PC-3 (cell line): Measurements from ENCODE around the gene OASL. TPM values are rescaled to one million over a fixed set of nuclear protein-coding genes. Genes with fewer than 3 reads are reported as not detected.
A peak's percentile ranks its signal among the peaks of the same experiment; 100 is the strongest.

Source experiments
- ATAC-seq: fragments of 200-7000 bp; cut with Tn5 transposase; 2 replicates; pipeline ENCODE4 v1.9.1; 2020; ENCODE audit warnings: mild to moderate bottlenecking, moderate library complexity
- BruUV-seq: library from RNA; stranded (reverse); fragments of 400-500 nt; replicated peaks from 2 replicates; lab custom pipeline; 2021; lab: Mats Ljungman, UMichigan
- CTCF ChIA-PET: fragments of 300-600 bp; sonication (Branson Sonifier 250); formaldehyde crosslinking; loops from one replicate; lab custom pipeline; 2022; ENCODE audit warnings: antibody characterized with exemption; lab: Charles Lee
- POLR2A ChIA-PET: fragments of 300-600 bp; sonication (Branson Sonifier 250); formaldehyde crosslinking; loops from one replicate; lab custom pipeline; 2022; ENCODE audit warnings: antibody characterized with exemption; ENCODE audit not compliant: unreplicated experiment; lab: Charles Lee
- DNase-seq: peaks from one replicate; pipeline ENCODE4 v3.0.0-alpha.2; 2015
- H2AFZ ChIP-seq: fragments of 300-600 bp; sonication (generic); 2 replicates; pipeline ENCODE4 v1.6.0; 2016; ENCODE audit warnings: antibody characterized with exemption, low read length
- H3F3A ChIP-seq: fragments of 300-600 bp; sonication (generic); one replicate; pipeline ENCODE4 v1.6.0; 2017; ENCODE audit warnings: antibody characterized with exemption, low read length, control low read depth, mild to moderate bottlenecking; ENCODE audit not compliant: unreplicated experiment
- H3K27ac ChIP-seq: fragments of 300-600 bp; sonication (generic); 2 replicates; pipeline ENCODE4 v1.5.1; 2016; ENCODE audit warnings: mild to moderate bottlenecking, low read length
- H3K27me3 ChIP-seq: fragments of 300-600 bp; sonication (generic); 2 replicates; pipeline ENCODE4 v1.6.1; 2016; ENCODE audit warnings: low read length, mixed read lengths
- H3K36me3 ChIP-seq: fragments of 300-600 bp; sonication (generic); 2 replicates; pipeline ENCODE4 v1.6.1; 2016; ENCODE audit warnings: low read depth, mixed run types, low read length, mixed read lengths
- H3K4me1 ChIP-seq: fragments of 300-600 bp; sonication (generic); 2 replicates; pipeline ENCODE4 v1.5.1; 2016; ENCODE audit warnings: low read length; ENCODE audit not compliant: insufficient read depth
- H3K4me2 ChIP-seq: fragments of 300-600 bp; sonication (generic); 2 replicates; pipeline ENCODE4 v1.6.0; 2016; ENCODE audit warnings: low read length
- H3K4me3 ChIP-seq: fragments of 300-600 bp; sonication (generic); 2 replicates; pipeline ENCODE4 v1.5.1; 2016; ENCODE audit warnings: mild to moderate bottlenecking, low read length, mixed read lengths
- H3K79me2 ChIP-seq: fragments of 300-600 bp; sonication (generic); 2 replicates; pipeline ENCODE4 v1.6.1; 2017; ENCODE audit warnings: low read length, mixed read lengths
- H3K9ac ChIP-seq: fragments of 300-600 bp; sonication (generic); 2 replicates; pipeline ENCODE4 v1.6.0; 2016; ENCODE audit warnings: mild to moderate bottlenecking, low read length
- H3K9me2 ChIP-seq: fragments of 300-600 bp; sonication (generic); replicated peaks from 2 replicates; pipeline ENCODE4 v1.6.1; 2016; ENCODE audit warnings: mixed run types, low read length, mixed read lengths
- H3K9me3 ChIP-seq: fragments of 300-600 bp; sonication (generic); 2 replicates; pipeline ENCODE4 v1.6.1; 2016; ENCODE audit warnings: low read length, mixed read lengths
- H4K20me1 ChIP-seq: fragments of 300-600 bp; sonication (generic); 2 replicates; pipeline ENCODE4 v1.6.1; 2016; ENCODE audit warnings: low read length, mixed read lengths
- EZH2 ChIP-seq: fragments of 300-600 bp; sonication (generic); IDR thresholded peaks from one replicate; pipeline ENCODE4 v1.6.1; 2017; ENCODE audit warnings: antibody characterized with exemption, mild to moderate bottlenecking, low read length; ENCODE audit not compliant: unreplicated experiment
- EZH2phosphoT487 ChIP-seq: fragments of 300-600 bp; sonication (generic); IDR thresholded peaks from 2 replicates; pipeline ENCODE4 v1.6.1; 2018; ENCODE audit warnings: mild to moderate bottlenecking, antibody characterized with exemption, low read length, borderline replicate concordance
- intact Hi-C: fragments of 100-400 bp; cut with micrococcal nuclease; formaldehyde crosslinking; loops from 2 replicates; pipeline ENCODE4 v1.9.0; 2023
- total RNA-seq: library from RNA; depleted of rRNA; stranded (reverse); fragments of >200 nt; gene quantifications from 2 replicates; pipeline ENCODE4 v1.2.3, GENCODE V29; 2014
- TF ChIP-seq, protein P1 (sequence below): fragments of 300-600 bp; sonication (generic); conservative IDR thresholded peaks from 2 replicates; pipeline ENCODE4 v1.5.1; 2017; ENCODE audit warnings: antibody characterized with exemption, low read depth, mild to moderate bottlenecking, low read length

The OASL gene
- total RNA-seq, 1 experiment from 2014 or later, result 7.6 TPM

- Histone ChIP-seq H3K4me2 (no peak overlapping the region), H2AFZ (no peak overlapping the region), H3K4me1 (no peaks in the 10 kb centered on the region), H3K27me3 (no peaks in the 10 kb centered on the region), H4K20me1 (no peaks in the 10 kb centered on the region), H3K4me3 (no peak overlapping the region), H3K9ac (no peak overlapping the region), H3K79me2 (no peaks in the 10 kb centered on the region), H3F3A (no peaks in the 10 kb centered on the region), H3K9me2 (no peaks in the 10 kb centered on the region), H3K9me3 (no peaks in the 10 kb centered on the region), H3K27ac (no peak overlapping the region), H3K36me3 (peaks cover 38% of the 10 kb centered on the region)
- DNase-seq (peak; percentile 72), ATAC-seq (peak; percentile 66)
- BruUV-seq, result no TSS peak
- ChIA-PET POLR2A (no interaction called here), CTCF (interaction anchor here (0.5 to 1.1 kb wide), 9 partner anchors 9 to 158 kb away, joined by 3 to 12 read pairs (median 3); no protein-coding TSS in a partner anchor)
- no peak for TF ChIP-seq EZH2phosphoT487
- TF ChIP-seq, protein P1, sequence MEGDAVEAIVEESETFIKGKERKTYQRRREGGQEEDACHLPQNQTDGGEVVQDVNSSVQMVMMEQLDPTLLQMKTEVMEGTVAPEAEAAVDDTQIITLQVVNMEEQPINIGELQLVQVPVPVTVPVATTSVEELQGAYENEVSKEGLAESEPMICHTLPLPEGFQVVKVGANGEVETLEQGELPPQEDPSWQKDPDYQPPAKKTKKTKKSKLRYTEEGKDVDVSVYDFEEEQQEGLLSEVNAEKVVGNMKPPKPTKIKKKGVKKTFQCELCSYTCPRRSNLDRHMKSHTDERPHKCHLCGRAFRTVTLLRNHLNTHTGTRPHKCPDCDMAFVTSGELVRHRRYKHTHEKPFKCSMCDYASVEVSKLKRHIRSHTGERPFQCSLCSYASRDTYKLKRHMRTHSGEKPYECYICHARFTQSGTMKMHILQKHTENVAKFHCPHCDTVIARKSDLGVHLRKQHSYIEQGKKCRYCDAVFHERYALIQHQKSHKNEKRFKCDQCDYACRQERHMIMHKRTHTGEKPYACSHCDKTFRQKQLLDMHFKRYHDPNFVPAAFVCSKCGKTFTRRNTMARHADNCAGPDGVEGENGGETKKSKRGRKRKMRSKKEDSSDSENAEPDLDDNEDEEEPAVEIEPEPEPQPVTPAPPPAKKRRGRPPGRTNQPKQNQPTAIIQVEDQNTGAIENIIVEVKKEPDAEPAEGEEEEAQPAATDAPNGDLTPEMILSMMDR, result peak; percentile 84
- intact Hi-C loops, result loop anchor here (1.0 kb wide), 2 partner anchors 91 to 105 kb away; no protein-coding TSS in a partner anchor
Measured at GRCh38 chr12:121005346-121005815, 33.7 kb downstream of the OASL start.

- intact Hi-C loops, result no loop called here
- no peak overlapping the region for H3K27ac ChIP-seq
- no peaks in the 10 kb centered on the region for H3K9me3 ChIP-seq
- TF ChIP-seq EZH2, result no peak
- POLR2A ChIA-PET, result no interaction called here
- no peak overlapping the region for H3K4me3 ChIP-seq
- no peaks in the 10 kb centered on the region for H3F3A ChIP-seq
- H3K4me2 ChIP-seq, result no peak overlapping the region
- no peaks in the 10 kb centered on the region for H3K9me2 ChIP-seq
- H3K36me3 ChIP-seq, result peaks cover 32% of the 10 kb centered on the region
- no peak for DNase-seq
- ATAC-seq, result no peak
- BruUV-seq, result no TSS peak
- CTCF ChIA-PET, result interaction anchor here (0.9 kb wide), 1 partner anchor 56 kb away, joined by 3 read pairs; no protein-coding TSS in a partner anchor
- no peaks in the 10 kb centered on the region for H3K79me2 ChIP-seq
- H4K20me1 ChIP-seq, result no peaks in the 10 kb centered on the region
- H3K4me1 ChIP-seq, result no peaks in the 10 kb centered on the region
- no peaks in the 10 kb centered on the region for H3K27me3 ChIP-seq
- no peak overlapping the region for H3K9ac ChIP-seq
- H2AFZ ChIP-seq, result no peak overlapping the region
Measured at GRCh38 chr12:121004253-121004815, 34.7 kb downstream of the OASL start.

- ATAC-seq (no peak), DNase-seq (no peak)
- Histone ChIP-seq H2AFZ (no peak overlapping the region), H3K36me3 (peaks cover 25% of the 10 kb centered on the region), H3K27me3 (no peaks in the 10 kb centered on the region), H4K20me1 (no peaks in the 10 kb centered on the region), H3K27ac (no peak overlapping the region), H3K4me3 (no peak overlapping the region), H3K9me2 (no peaks in the 10 kb centered on the region), H3K9ac (no peak overlapping the region), H3K4me2 (no peak overlapping the region), H3K4me1 (no peaks in the 10 kb centered on the region), H3K9me3 (no peaks in the 10 kb centered on the region), H3F3A (no peaks in the 10 kb centered on the region), H3K79me2 (no peaks in the 10 kb centered on the region)
- no TSS peak for BruUV-seq
- POLR2A ChIA-PET, result no interaction called here
- intact Hi-C loops, result no loop called here
- TF ChIP-seq EZH2phosphoT487 (no peak), EZH2 (no peak)
- TF ChIP-seq, protein P1, result peak; percentile 48
- CTCF ChIA-PET, result no interaction called here
Measured at GRCh38 chr12:121003650-121004049, 35.4 kb downstream of the OASL start.
